H1 (cell line): ENCODE data around the gene CCDC80. TPM values are rescaled to one million over a fixed set of nuclear protein-coding genes. Genes with fewer than 3 reads are reported as not detected.

Source experiments
- CTCF ChIA-PET: fragments of 300-600 bp; sonication (Branson Sonifier 250); formaldehyde crosslinking; loops from one replicate; lab custom pipeline; 2021; ENCODE audit not compliant: partially characterized antibody; lab: Charles Lee
- POLR2A ChIA-PET: fragments of 300-600 bp; sonication (Branson Sonifier 250); formaldehyde crosslinking; loops from one replicate; lab custom pipeline; 2021; ENCODE audit warnings: inconsistent platforms; ENCODE audit not compliant: partially characterized antibody; lab: Charles Lee
- DNase-seq, 2 experiments: peaks; one replicate each; pipeline versions ENCODE4 v3.0.0 to v3.0.0-alpha.2; 2010 to 2022; ENCODE audit warnings: low spot score in 2 of 2, low read depth in 1 of 2, mixed read lengths in 1 of 2
- FAIRE-seq: peaks from 2 replicates; lab custom pipeline; 2011; peaks lifted over from hg19 to GRCh38; lab: Jason Lieb, UNC
- H2AFZ ChIP-seq: 2 replicates; pipeline ENCODE4 v1.8.1; 2012; ENCODE audit warnings: low read length, inconsistent platforms
- H2AK5ac ChIP-seq: 2 replicates; pipeline ENCODE4 v1.6.1; 2013; ENCODE audit warnings: low read depth, low read length
- H2BK120ac ChIP-seq: replicated peaks from 2 replicates; pipeline ENCODE3; 2013; ENCODE audit warnings: low read depth, low read length, inconsistent platforms
- H2BK12ac ChIP-seq: 2 replicates; pipeline ENCODE4 v1.6.1; 2013; ENCODE audit warnings: low read depth, low read length
- H2BK15ac ChIP-seq: 2 replicates; pipeline ENCODE4 v1.6.1; 2013; ENCODE audit warnings: low read length
- H2BK20ac ChIP-seq: 2 replicates; pipeline ENCODE4 v1.6.1; 2013; ENCODE audit warnings: low read length
- H2BK5ac ChIP-seq: 2 replicates; pipeline ENCODE4 v1.6.1; 2013; ENCODE audit warnings: low read depth, low read length
- H3K14ac ChIP-seq: 2 replicates; pipeline ENCODE4 v1.6.1; 2013; ENCODE audit warnings: inconsistent platforms; ENCODE audit not compliant: insufficient read length
- H3K18ac ChIP-seq: 2 replicates; pipeline ENCODE4 v1.6.1; 2013; ENCODE audit warnings: low read length; ENCODE audit errors: extremely low read depth
- H3K23ac ChIP-seq: 2 replicates; pipeline ENCODE4 v1.6.1; 2013; ENCODE audit warnings: inconsistent platforms; ENCODE audit not compliant: insufficient read length
- H3K23me2 ChIP-seq: 2 replicates; pipeline ENCODE4 v1.6.1; 2013; ENCODE audit warnings: low read depth, low read length
- H3K27ac ChIP-seq: 2 replicates; pipeline ENCODE4 v1.6.1; 2011; ENCODE audit warnings: low read depth, low read length, inconsistent platforms
- H3K27me3 ChIP-seq, 4 experiments: replicated peaks in 1 of 4; 1 replicate in 1 of 4; 2 replicates in 3 of 4; pipeline versions ENCODE4 v1.6.1 to v1.8.1; 2011 to 2013; ENCODE audit warnings: low read length in 3 of 4, mild to moderate bottlenecking in 3 of 4, inconsistent platforms in 2 of 4, mixed read lengths in 2 of 4, moderate library complexity in 1 of 4; ENCODE audit not compliant: control insufficient read depth in 3 of 4, insufficient read depth in 3 of 4; ENCODE audit errors: extremely low read depth in 1 of 4
- H3K36me3 ChIP-seq, 4 experiments: 2 replicates each; pipeline versions ENCODE4 v1.6.1 to v1.8.1; 2011 to 2013; ENCODE audit warnings: mild to moderate bottlenecking in 4 of 4, low read length in 3 of 4, moderate library complexity in 2 of 4, control low read depth in 1 of 4, inconsistent platforms in 1 of 4; ENCODE audit not compliant: insufficient read depth in 4 of 4, control insufficient read depth in 2 of 4
- H3K4ac ChIP-seq: replicated peaks from 2 replicates; pipeline ENCODE3; 2013; ENCODE audit warnings: low read length, low read depth, mixed read lengths, inconsistent platforms; ENCODE audit not compliant: insufficient read length
- H3K4me1 ChIP-seq, 4 experiments: replicated peaks in 1 of 4; 1 replicate in 1 of 4; 2 replicates in 3 of 4; pipeline versions ENCODE4 v1.6.1 to v1.8.1; 2011 to 2013; ENCODE audit warnings: low read length in 3 of 4, inconsistent platforms in 2 of 4, mixed read lengths in 1 of 4; ENCODE audit not compliant: insufficient read depth in 4 of 4, control insufficient read depth in 3 of 4
- H3K4me2 ChIP-seq, 2 experiments: 2 replicates each; pipeline versions ENCODE4 v1.6.1 to v1.8.1; 2011 to 2013; ENCODE audit warnings: low read depth in 2 of 2, low read length in 2 of 2, control low read depth in 1 of 2, inconsistent platforms in 1 of 2, mild to moderate bottlenecking in 1 of 2; ENCODE audit not compliant: insufficient read depth in 1 of 2
- H3K4me3 ChIP-seq, 4 experiments: fragments of 200-600, 300-600 bp in 1 of 4; sonication (generic), shearing (Covaris generic), sonication (Bioruptor Twin) in 1 of 4; 2 replicates each; pipeline versions ENCODE4 v1.5.1 to v1.8.1; 2011 to 2016; ENCODE audit warnings: low read length in 4 of 4, low read depth in 3 of 4, control low read depth in 2 of 4, inconsistent platforms in 2 of 4, mild to moderate bottlenecking in 2 of 4, mixed read lengths in 1 of 4, moderate library complexity in 1 of 4; ENCODE audit not compliant: insufficient read depth in 2 of 4; ENCODE audit errors: extremely low read depth in 1 of 4
- H3K56ac ChIP-seq: replicated peaks from 2 replicates; pipeline ENCODE3; 2013; ENCODE audit warnings: low read depth, mild to moderate bottlenecking, mixed read lengths, low read length, inconsistent platforms; ENCODE audit not compliant: insufficient read length
- H3K79me1 ChIP-seq: 2 replicates; pipeline ENCODE4 v1.6.1; 2013; ENCODE audit warnings: low read depth, low read length, control low read depth
- H3K79me2 ChIP-seq, 2 experiments: 2 replicates each; pipeline versions ENCODE4 v1.6.1 to v1.8.1; 2012 to 2013; ENCODE audit warnings: low read length in 2 of 2, mild to moderate bottlenecking in 2 of 2, inconsistent platforms in 1 of 2; ENCODE audit not compliant: insufficient read depth in 2 of 2, control insufficient read depth in 1 of 2
- H3K9ac ChIP-seq, 4 experiments: replicated peaks in 1 of 4; 1 replicate in 1 of 4; 2 replicates in 3 of 4; pipeline versions ENCODE4 v1.6.1 to v1.8.1; 2011 to 2013; ENCODE audit warnings: low read depth in 3 of 4, low read length in 3 of 4, control low read depth in 2 of 4, mild to moderate bottlenecking in 2 of 4, moderate library complexity in 2 of 4, inconsistent platforms in 1 of 4; ENCODE audit errors: extremely low read depth in 1 of 4
- H3K9me3 ChIP-seq, 2 experiments: 2 replicates each; pipeline versions ENCODE4 v1.6.1 to v1.8.1; 2012 to 2013; ENCODE audit warnings: mild to moderate bottlenecking in 2 of 2, moderate library complexity in 2 of 2, control low read depth in 1 of 2, inconsistent platforms in 1 of 2, low read depth in 1 of 2, low read length in 1 of 2, mixed read lengths in 1 of 2; ENCODE audit not compliant: insufficient read depth in 2 of 2
- H4K20me1 ChIP-seq, 2 experiments: replicated peaks in 1 of 2; 2 replicates each; pipeline versions ENCODE3 to v1.8.1; 2011 to 2013; ENCODE audit warnings: inconsistent platforms in 2 of 2, low read length in 2 of 2, mild to moderate bottlenecking in 1 of 2; ENCODE audit not compliant: insufficient read depth in 2 of 2, control insufficient read depth in 1 of 2
- H4K5ac ChIP-seq: 2 replicates; pipeline ENCODE4 v1.6.1; 2013; ENCODE audit warnings: low read length, low read depth, mixed read lengths, inconsistent platforms; ENCODE audit not compliant: insufficient read length
- H4K8ac ChIP-seq: 2 replicates; pipeline ENCODE4 v1.8.0; 2013; ENCODE audit warnings: mild to moderate bottlenecking, moderate library complexity, low read length, inconsistent platforms; ENCODE audit not compliant: insufficient read depth; ENCODE audit errors: extremely low read depth
- H4K91ac ChIP-seq: replicated peaks from 2 replicates; pipeline ENCODE3; 2013; ENCODE audit warnings: low read length, mixed read lengths, inconsistent platforms; ENCODE audit not compliant: insufficient read length
- CREB1 ChIP-seq: IDR thresholded peaks from 2 replicates; pipeline ENCODE4 v1.6.1; 2012; ENCODE audit warnings: inconsistent platforms
- KDM1A ChIP-seq: fragments of 200-600, 300-600 bp; sonication (generic); IDR thresholded peaks from 2 replicates; pipeline ENCODE4 v1.7.1; 2016; ENCODE audit warnings: mild to moderate bottlenecking, low read length, borderline replicate concordance
- MAX ChIP-seq: IDR thresholded peaks from 2 replicates; pipeline ENCODE4 v1.6.1; 2012; ENCODE audit warnings: inconsistent platforms
- POLR2A ChIP-seq, 2 experiments: IDR thresholded peaks; 1 replicate in 1 of 2; 2 replicates in 1 of 2; pipeline ENCODE4 v1.6.1; 2011; ENCODE audit warnings: low read depth in 2 of 2, low read length in 2 of 2, mild to moderate bottlenecking in 2 of 2; ENCODE audit errors: control extremely low read depth in 1 of 2
- TAF7 ChIP-seq: optimal IDR thresholded peaks from 2 replicates; pipeline ENCODE3; 2011; ENCODE audit warnings: low read depth, mild to moderate bottlenecking, inconsistent platforms, low read length, moderate library complexity, borderline replicate concordance
- TCF12 ChIP-seq: IDR thresholded peaks from 2 replicates; pipeline ENCODE4 v1.6.1; 2011; ENCODE audit warnings: low read depth, mild to moderate bottlenecking, low read length
- USF2 ChIP-seq: IDR thresholded peaks from 2 replicates; pipeline ENCODE4 v1.6.1; 2011; ENCODE audit warnings: low read length, improper control_type of control experiment
- WGBS, 2 experiments: shearing (Covaris generic) in 1 of 2; methylation state at CpG; one replicate each; pipeline versions ENCODE4 v1.1.6 to v1.1.7; 2013 to 2015; ENCODE audit warnings: low lambda C conversion rate in 2 of 2, mixed read lengths in 2 of 2, inconsistent platforms in 1 of 2, low coverage in 1 of 2, missing lambda C conversion rate in 1 of 2; ENCODE audit not compliant: insufficient replicate concordance in 2 of 2, insufficient coverage in 1 of 2, insufficient read length in 1 of 2; ENCODE audit errors: extremely low coverage in 1 of 2, missing lambda C conversion rate in 1 of 2; 5-methylcytosine and 5-hydroxymethylcytosine counted together
- polyA plus RNA-seq, 7 experiments: library from polyadenylated mRNA; depleted of rRNA in 3 of 7; stranded (reverse) in 5 of 7; unstranded in 2 of 7; fragments of >200 nt in 5 of 7; fragments of 200-250 nt in 2 of 7; gene quantifications; 1 replicate in 5 of 7; 2 replicates in 1 of 7; 4 replicates in 1 of 7; pipeline versions ENCODE4 v1.2.1 to v1.2.3, GENCODE V29; 2011 to 2013; ENCODE audit warnings: missing spikeins in 2 of 7, mixed read lengths in 2 of 7
- total RNA-seq: library from RNA; stranded (reverse); fragmentation: NEBNext Ultra II Directional; extraction: Animal tissue kit (Norgen Biotek cat#: 25700); gene quantifications from 2 replicates; pipeline ENCODE4 v1.2.1, GENCODE V29; 2021
- TF ChIP-seq, protein P1 (sequence below), 3 experiments: IDR thresholded peaks; 1 replicate in 2 of 3; 2 replicates in 1 of 3; pipeline versions ENCODE4 v1.5.1 to v1.6.1; 2011; ENCODE audit warnings: low read length in 3 of 3, mild to moderate bottlenecking in 3 of 3, inconsistent platforms in 2 of 3, low read depth in 1 of 3, moderate library complexity in 1 of 3; ENCODE audit not compliant: insufficient read depth in 1 of 3; ENCODE audit errors: control extremely low read depth in 1 of 3

Gene CCDC80
- total and polyA plus RNA-seq, 2 of the 8 experiments (the other 6 are each of a cell fraction or from before 2014, with no cell fraction given), result 1.1 to 12.9 TPM

DNA sequence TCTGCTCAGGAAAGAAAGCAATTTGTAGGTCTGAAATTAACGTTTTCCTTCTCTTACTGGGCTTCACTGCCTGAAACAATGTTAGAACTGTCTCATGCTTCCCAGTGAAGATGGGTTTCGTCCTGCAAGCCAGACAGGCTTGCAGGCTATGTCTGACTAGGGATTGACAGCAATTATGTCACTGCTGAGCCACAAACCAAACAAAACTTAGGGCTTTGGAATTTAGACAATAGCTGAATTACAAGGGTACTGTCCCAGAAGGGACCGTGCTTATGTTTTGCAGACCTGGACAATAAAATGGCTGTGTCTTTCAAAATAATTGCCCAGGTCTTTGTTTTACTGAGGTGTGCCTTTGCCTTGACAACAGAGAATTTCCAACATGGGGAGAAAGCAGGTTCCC, 46.3 kb upstream of the CCDC80 start:
- no peak overlapping the region for H3K56ac ChIP-seq
- ChIA-PET POLR2A (no interaction called here), CTCF (interaction anchor here (0.7 to 1.0 kb wide), 2 partner anchors 44 to 576 kb away, joined by 3 read pairs; no protein-coding TSS in a partner anchor)
- H3K36me3 ChIP-seq, result no peaks in the 10 kb centered on the region
- no peak overlapping the region for H3K27ac ChIP-seq
- no peak overlapping the region for H4K91ac ChIP-seq
- no peak overlapping the region for H3K23ac ChIP-seq
- no peak overlapping the region for H2BK15ac ChIP-seq
- DNase-seq (no peak), FAIRE-seq (no peak)
- whole genome bisulfite sequencing, 2 experiments, result 81% methylated on average over 3 of the region's 3 CpGs; no CpG with 5 or more reads in 1 of the 2 experiments
- H3K79me2 ChIP-seq, result no peaks in the 10 kb centered on the region; a peak in 1 of 4 replicates
- H3K23me2 ChIP-seq, result no peaks in the 10 kb centered on the region
- H2BK120ac ChIP-seq, result no peak overlapping the region
- no peak overlapping the region for H3K9ac ChIP-seq
- no peaks in the 10 kb centered on the region for H4K20me1 ChIP-seq
- peaks cover 1 to 7% (median 2%) of the 10 kb centered on the region in 4 experiments; a peak in 2 of 7 replicates for H3K4me1 ChIP-seq
- H3K9me3 ChIP-seq, result no peaks in the 10 kb centered on the region
- TF ChIP-seq, protein P1, sequence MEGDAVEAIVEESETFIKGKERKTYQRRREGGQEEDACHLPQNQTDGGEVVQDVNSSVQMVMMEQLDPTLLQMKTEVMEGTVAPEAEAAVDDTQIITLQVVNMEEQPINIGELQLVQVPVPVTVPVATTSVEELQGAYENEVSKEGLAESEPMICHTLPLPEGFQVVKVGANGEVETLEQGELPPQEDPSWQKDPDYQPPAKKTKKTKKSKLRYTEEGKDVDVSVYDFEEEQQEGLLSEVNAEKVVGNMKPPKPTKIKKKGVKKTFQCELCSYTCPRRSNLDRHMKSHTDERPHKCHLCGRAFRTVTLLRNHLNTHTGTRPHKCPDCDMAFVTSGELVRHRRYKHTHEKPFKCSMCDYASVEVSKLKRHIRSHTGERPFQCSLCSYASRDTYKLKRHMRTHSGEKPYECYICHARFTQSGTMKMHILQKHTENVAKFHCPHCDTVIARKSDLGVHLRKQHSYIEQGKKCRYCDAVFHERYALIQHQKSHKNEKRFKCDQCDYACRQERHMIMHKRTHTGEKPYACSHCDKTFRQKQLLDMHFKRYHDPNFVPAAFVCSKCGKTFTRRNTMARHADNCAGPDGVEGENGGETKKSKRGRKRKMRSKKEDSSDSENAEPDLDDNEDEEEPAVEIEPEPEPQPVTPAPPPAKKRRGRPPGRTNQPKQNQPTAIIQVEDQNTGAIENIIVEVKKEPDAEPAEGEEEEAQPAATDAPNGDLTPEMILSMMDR (IDR thresholded peaks at IDR 0.05; ENCODE audit: control extremely low read depth in 1 of 3, insufficient read depth in 1 of 3, low read depth in 1 of 3, low read length in 3 of 3), result no peak
- no peak for TF ChIP-seq MAX
- no peak for TF ChIP-seq CREB1
- no peak for TF ChIP-seq TAF7
- no peak for TF ChIP-seq KDM1A
- no peak for TF ChIP-seq POLR2A (IDR thresholded peaks at IDR 0.05; ENCODE audit: control extremely low read depth in 1 of 2, low read depth in 2 of 2, low read length in 2 of 2)
- no peak for TF ChIP-seq USF2
- TF ChIP-seq TCF12, result no peak
- H3K18ac ChIP-seq, result no peak overlapping the region
- H3K27me3 ChIP-seq, result no peaks in the 10 kb centered on the region
- no peak overlapping the region for H3K4me3 ChIP-seq
- no peak overlapping the region for H3K4ac ChIP-seq
- H2BK12ac ChIP-seq, result peak overlapping the region; percentile 22; the same call in 1 of the 2 replicates
- no peak overlapping the region for H3K14ac ChIP-seq
- H4K8ac ChIP-seq, result no peak overlapping the region
- H3K4me2 ChIP-seq, result no peak overlapping the region
- no peak overlapping the region for H2BK20ac ChIP-seq
- no peak overlapping the region for H4K5ac ChIP-seq
- no peak overlapping the region for H2AFZ ChIP-seq
- H2AK5ac ChIP-seq, result no peak overlapping the region; the same call in 1 of the 2 replicates
- no peaks in the 10 kb centered on the region for H3K79me1 ChIP-seq
- H2BK5ac ChIP-seq, result 0 out of 2 replicates have a peak overlapping the region, but pooled peaks have one; percentile 13
